K562 (cell line): Measurements from ENCODE around the gene EFEMP2. TPM values are rescaled to one million over a fixed set of nuclear protein-coding genes. Genes with fewer than 3 reads are reported as not detected.

Source experiments
- ATF1 ChIP-seq, 2 experiments: fragments of 450-650 bp in 1 of 2; IDR thresholded peaks; 2 replicates each; pipeline ENCODE4 v1.6.1; 2016; ENCODE audit warnings: missing compliant biosample characterization in 1 of 2, missing genetic modification characterization in 1 of 2
- BACH1 ChIP-seq: fragments of 200-800 bp; sonication (Bioruptor generic); IDR thresholded peaks from 2 replicates; pipeline ENCODE4 v1.6.1; 2016; ENCODE audit warnings: missing genetic modification characterization, missing compliant biosample characterization
- CREM ChIP-seq: IDR thresholded peaks from 2 replicates; pipeline ENCODE4 v1.6.1; 2014; ENCODE audit warnings: antibody characterized with exemption, low read depth
- HMG20B ChIP-seq: fragments of 250-450 bp; sonication (Bioruptor Pico); IDR thresholded peaks from 2 replicates; pipeline ENCODE4 v1.5.0; 2021; ENCODE audit warnings: mild to moderate bottlenecking
- MEIS2 ChIP-seq: fragments of 450-650 bp; IDR thresholded peaks from 2 replicates; pipeline ENCODE4 v1.6.1; 2014; ENCODE audit warnings: mild to moderate bottlenecking; ENCODE audit not compliant: partially characterized antibody
- MXI1 ChIP-seq: IDR thresholded peaks from 2 replicates; pipeline ENCODE4 v1.6.1; 2011; ENCODE audit warnings: low read depth, mild to moderate bottlenecking, improper control_type of control experiment, low read length
- NFE2L1 ChIP-seq: fragments of 450-650 bp; IDR thresholded peaks from 2 replicates; pipeline ENCODE4 v1.6.1; 2016; ENCODE audit warnings: missing genetic modification characterization, low read depth, mild to moderate bottlenecking, missing compliant biosample characterization, moderate library complexity, borderline replicate concordance
- NFRKB ChIP-seq: fragments of 450-650 bp; IDR thresholded peaks from 2 replicates; pipeline ENCODE4 v1.6.1; 2016; ENCODE audit warnings: low read depth
- NR2C2 ChIP-seq, 2 experiments: fragments of 200-800 bp in 1 of 2; sonication (Bioruptor generic) in 1 of 2; sonication (generic) in 1 of 2; formaldehyde crosslinking in 1 of 2; IDR thresholded peaks; 2 replicates each; pipeline versions ENCODE4 v1.6.1 to v1.8.0; 2016 to 2022; ENCODE audit warnings: mild to moderate bottlenecking in 1 of 2, missing compliant biosample characterization in 1 of 2, missing genetic modification characterization in 1 of 2, missing genetic modification reagents in 1 of 2
- TAF15 ChIP-seq: fragments of 200-400 bp; formaldehyde crosslinking; IDR thresholded peaks from 2 replicates; pipeline ENCODE4 v1.6.1; 2017; ENCODE audit warnings: mild to moderate bottlenecking, low read depth, low read length, moderate library complexity
- TOE1 ChIP-seq, 2 experiments: fragments of 450-650 bp in 1 of 2; sonication (generic) in 1 of 2; formaldehyde crosslinking in 1 of 2; IDR thresholded peaks; 2 replicates each; pipeline versions ENCODE4 v1.7.1 to v1.8.0; 2016 to 2022; ENCODE audit warnings: borderline replicate concordance in 2 of 2, mild to moderate bottlenecking in 2 of 2, antibody characterized with exemption in 1 of 2, inconsistent platforms in 1 of 2, low read depth in 1 of 2, missing genetic modification reagents in 1 of 2, moderate library complexity in 1 of 2
- TRIM24 ChIP-seq, 2 experiments: fragments of 450-650 bp; IDR thresholded peaks; 2 replicates each; pipeline ENCODE4 v1.6.1; 2016
- polyA plus RNA-seq, 8 experiments: library from polyadenylated mRNA; depleted of rRNA in 4 of 8; stranded (reverse) in 5 of 8; unstranded in 3 of 8; fragments of >200 nt; fragmentation: Nextera tagmentation in 2 of 8; fragmentation: Illumina TruSeq in 1 of 8; extraction: Ambion mirVana in 2 of 8; extraction: Trizol in 1 of 8; gene quantifications; 2 replicates each; pipeline versions ENCODE4 v1.2.1 to v1.2.3, GENCODE V29; 2011 to 2014; ENCODE audit warnings: inconsistent platforms in 1 of 8, missing spikeins in 1 of 8
- total RNA-seq, 7 experiments: library from RNA; depleted of rRNA in 6 of 7; stranded (reverse); fragments of >200 nt in 6 of 7; fragmentation: Illumina TruSeq in 2 of 7; extraction: Trizol in 2 of 7; gene quantifications; 2 replicates each; pipeline versions ENCODE4 v1.2.1 to v1.2.3, GENCODE V29; 2011 to 2021; ENCODE audit warnings: low replicate concordance in 1 of 7
- TF ChIP-seq, protein P1 (sequence below): fragments of 250-450 bp; sonication (Bioruptor Pico); IDR thresholded peaks from 2 replicates; pipeline ENCODE4 v1.5.0; 2021
- TF ChIP-seq, protein P2 (sequence below): sonication (generic); formaldehyde crosslinking; IDR thresholded peaks from 2 replicates; pipeline ENCODE4 v1.8.0; 2022; ENCODE audit warnings: mild to moderate bottlenecking, missing genetic modification reagents
- TF ChIP-seq, protein P3 (sequence below): sonication (generic); formaldehyde crosslinking; IDR thresholded peaks from 2 replicates; pipeline ENCODE4 v1.8.1; 2023; ENCODE audit warnings: mild to moderate bottlenecking, missing genetic modification reagents
- TF ChIP-seq, protein P4 (sequence below): fragments of 250-450 bp; sonication (Bioruptor Pico); IDR thresholded peaks from 2 replicates; pipeline ENCODE4 v1.8.0; 2022; ENCODE audit warnings: inconsistent platforms, mild to moderate bottlenecking, moderate library complexity, borderline replicate concordance
- TF ChIP-seq, protein P5 (sequence below): fragments of 250-450 bp; sonication (Bioruptor Pico); IDR thresholded peaks from 2 replicates; pipeline ENCODE4 v1.8.0; 2022; ENCODE audit warnings: inconsistent platforms

The EFEMP2 gene
- total and polyA plus RNA-seq, 9 of the 15 experiments (the other 6 are each of a cell fraction or from before 2014, with no cell fraction given) = 0.07 to 2.9 (median 0.69) TPM; not detected in 1

DNA sequence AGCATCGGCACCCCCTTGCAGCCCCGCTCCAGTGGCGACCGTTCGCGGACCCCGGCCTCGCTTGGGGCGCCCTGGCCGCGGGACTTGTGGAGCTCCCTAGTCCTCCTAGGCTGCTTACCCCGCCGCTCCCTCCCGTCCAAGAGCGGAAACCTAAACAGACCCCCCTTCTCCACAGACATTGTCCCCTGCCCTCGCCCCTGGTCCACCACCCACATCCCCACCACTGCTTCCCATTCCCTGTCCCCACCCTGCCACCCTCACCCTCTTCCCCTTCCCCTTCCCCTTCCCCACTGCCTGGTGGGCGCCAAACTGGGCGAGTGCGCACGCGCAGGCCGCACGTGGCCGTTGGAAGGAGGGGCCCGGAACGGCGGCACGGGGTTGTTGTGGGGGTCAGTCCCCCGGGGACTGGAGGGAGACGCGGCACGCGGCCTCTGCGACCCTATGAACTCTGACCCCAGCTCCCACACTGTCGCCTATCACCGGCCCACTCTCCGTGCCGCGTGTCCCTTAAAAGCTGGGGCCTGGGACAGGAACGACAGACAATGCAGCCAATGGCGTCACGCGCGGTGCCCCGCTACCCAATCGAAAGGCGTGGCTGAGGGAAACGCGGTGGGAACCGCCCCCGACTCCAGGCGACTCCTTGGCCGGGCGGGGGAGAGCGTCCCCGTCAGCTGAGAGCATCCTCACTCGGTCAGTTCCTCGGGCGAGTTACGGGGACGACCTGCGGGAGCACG, 39.1 kb downstream of the EFEMP2 start, which contains the start of gene SNX32 (continued):
- TF ChIP-seq MEIS2 = no peak
- no peak for TF ChIP-seq HMG20B
- peak; percentile 17; the same call in 1 of the 2 replicates for TF ChIP-seq NR2C2 (CRISPR knock-in tag; IDR thresholded peaks at IDR 0.05)
- TF ChIP-seq NR2C2 (tag; IDR thresholded peaks at IDR 0.05) = no peak
- TF ChIP-seq ATF1 (CRISPR knock-in tag; IDR thresholded peaks at IDR 0.05) = no peak
- TF ChIP-seq ATF1 (tag; IDR thresholded peaks at IDR 0.05) = peak; percentile 64
- no peak for TF ChIP-seq TAF15
- peak; percentile 90 for TF ChIP-seq TOE1 (IDR thresholded peaks at IDR 0.05; ENCODE audit: borderline replicate concordance)
- TF ChIP-seq TOE1 (CRISPR knock-in tag; IDR thresholded peaks at IDR 0.05; ENCODE audit: borderline replicate concordance, low read depth) = no peak
- no peak for TF ChIP-seq NFE2L1 (tag)
- TF ChIP-seq, protein P1, sequence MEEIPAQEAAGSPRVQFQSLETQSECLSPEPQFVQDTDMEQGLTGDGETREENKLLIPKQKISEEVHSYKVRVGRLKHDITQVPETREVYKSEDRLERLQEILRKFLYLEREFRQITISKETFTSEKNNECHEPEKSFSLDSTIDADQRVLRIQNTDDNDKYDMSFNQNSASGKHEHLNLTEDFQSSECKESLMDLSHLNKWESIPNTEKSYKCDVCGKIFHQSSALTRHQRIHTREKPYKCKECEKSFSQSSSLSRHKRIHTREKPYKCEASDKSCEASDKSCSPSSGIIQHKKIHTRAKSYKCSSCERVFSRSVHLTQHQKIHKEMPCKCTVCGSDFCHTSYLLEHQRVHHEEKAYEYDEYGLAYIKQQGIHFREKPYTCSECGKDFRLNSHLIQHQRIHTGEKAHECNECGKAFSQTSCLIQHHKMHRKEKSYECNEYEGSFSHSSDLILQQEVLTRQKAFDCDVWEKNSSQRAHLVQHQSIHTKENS (CRISPR knock-in tag) = no peak
- TF ChIP-seq, protein P2, sequence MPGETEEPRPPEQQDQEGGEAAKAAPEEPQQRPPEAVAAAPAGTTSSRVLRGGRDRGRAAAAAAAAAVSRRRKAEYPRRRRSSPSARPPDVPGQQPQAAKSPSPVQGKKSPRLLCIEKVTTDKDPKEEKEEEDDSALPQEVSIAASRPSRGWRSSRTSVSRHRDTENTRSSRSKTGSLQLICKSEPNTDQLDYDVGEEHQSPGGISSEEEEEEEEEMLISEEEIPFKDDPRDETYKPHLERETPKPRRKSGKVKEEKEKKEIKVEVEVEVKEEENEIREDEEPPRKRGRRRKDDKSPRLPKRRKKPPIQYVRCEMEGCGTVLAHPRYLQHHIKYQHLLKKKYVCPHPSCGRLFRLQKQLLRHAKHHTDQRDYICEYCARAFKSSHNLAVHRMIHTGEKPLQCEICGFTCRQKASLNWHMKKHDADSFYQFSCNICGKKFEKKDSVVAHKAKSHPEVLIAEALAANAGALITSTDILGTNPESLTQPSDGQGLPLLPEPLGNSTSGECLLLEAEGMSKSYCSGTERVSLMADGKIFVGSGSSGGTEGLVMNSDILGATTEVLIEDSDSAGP (CRISPR knock-in tag) = peak; percentile 99
- no peak for TF ChIP-seq MXI1
- TF ChIP-seq, protein P3, sequence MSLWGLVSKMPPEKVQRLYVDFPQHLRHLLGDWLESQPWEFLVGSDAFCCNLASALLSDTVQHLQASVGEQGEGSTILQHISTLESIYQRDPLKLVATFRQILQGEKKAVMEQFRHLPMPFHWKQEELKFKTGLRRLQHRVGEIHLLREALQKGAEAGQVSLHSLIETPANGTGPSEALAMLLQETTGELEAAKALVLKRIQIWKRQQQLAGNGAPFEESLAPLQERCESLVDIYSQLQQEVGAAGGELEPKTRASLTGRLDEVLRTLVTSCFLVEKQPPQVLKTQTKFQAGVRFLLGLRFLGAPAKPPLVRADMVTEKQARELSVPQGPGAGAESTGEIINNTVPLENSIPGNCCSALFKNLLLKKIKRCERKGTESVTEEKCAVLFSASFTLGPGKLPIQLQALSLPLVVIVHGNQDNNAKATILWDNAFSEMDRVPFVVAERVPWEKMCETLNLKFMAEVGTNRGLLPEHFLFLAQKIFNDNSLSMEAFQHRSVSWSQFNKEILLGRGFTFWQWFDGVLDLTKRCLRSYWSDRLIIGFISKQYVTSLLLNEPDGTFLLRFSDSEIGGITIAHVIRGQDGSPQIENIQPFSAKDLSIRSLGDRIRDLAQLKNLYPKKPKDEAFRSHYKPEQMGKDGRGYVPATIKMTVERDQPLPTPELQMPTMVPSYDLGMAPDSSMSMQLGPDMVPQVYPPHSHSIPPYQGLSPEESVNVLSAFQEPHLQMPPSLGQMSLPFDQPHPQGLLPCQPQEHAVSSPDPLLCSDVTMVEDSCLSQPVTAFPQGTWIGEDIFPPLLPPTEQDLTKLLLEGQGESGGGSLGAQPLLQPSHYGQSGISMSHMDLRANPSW = no peak
- TF ChIP-seq, protein P4, sequence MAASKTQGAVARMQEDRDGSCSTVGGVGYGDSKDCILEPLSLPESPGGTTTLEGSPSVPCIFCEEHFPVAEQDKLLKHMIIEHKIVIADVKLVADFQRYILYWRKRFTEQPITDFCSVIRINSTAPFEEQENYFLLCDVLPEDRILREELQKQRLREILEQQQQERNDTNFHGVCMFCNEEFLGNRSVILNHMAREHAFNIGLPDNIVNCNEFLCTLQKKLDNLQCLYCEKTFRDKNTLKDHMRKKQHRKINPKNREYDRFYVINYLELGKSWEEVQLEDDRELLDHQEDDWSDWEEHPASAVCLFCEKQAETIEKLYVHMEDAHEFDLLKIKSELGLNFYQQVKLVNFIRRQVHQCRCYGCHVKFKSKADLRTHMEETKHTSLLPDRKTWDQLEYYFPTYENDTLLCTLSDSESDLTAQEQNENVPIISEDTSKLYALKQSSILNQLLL (CRISPR knock-in tag) = no peak
- TF ChIP-seq TRIM24 (IDR thresholded peaks at IDR 0.05) = no peak
- TF ChIP-seq, protein P5, sequence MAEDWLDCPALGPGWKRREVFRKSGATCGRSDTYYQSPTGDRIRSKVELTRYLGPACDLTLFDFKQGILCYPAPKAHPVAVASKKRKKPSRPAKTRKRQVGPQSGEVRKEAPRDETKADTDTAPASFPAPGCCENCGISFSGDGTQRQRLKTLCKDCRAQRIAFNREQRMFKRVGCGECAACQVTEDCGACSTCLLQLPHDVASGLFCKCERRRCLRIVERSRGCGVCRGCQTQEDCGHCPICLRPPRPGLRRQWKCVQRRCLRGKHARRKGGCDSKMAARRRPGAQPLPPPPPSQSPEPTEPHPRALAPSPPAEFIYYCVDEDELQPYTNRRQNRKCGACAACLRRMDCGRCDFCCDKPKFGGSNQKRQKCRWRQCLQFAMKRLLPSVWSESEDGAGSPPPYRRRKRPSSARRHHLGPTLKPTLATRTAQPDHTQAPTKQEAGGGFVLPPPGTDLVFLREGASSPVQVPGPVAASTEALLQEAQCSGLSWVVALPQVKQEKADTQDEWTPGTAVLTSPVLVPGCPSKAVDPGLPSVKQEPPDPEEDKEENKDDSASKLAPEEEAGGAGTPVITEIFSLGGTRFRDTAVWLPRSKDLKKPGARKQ = no peak
- peak; percentile 64 for TF ChIP-seq CREM
- TF ChIP-seq NFRKB = no peak
- no peak for TF ChIP-seq BACH1 (tag)
